NOMO-1 (cell line): ENCODE results near the gene F7.
A peak's percentile ranks its signal among the peaks of the same experiment; 100 is the strongest.
"Not testable (repeated sequence)": the region's sequence is repeated elsewhere in the genome, so short reads cannot be mapped to it uniquely, and the experiment has no call there.

Source experiments
- DNase-seq, 2 experiments: peaks; one replicate each; lab custom pipeline; 2025; ENCODE audit not compliant: unreplicated experiment in 2 of 2; lab: John Stamatoyannopoulos, UW

Gene F7

DNA sequence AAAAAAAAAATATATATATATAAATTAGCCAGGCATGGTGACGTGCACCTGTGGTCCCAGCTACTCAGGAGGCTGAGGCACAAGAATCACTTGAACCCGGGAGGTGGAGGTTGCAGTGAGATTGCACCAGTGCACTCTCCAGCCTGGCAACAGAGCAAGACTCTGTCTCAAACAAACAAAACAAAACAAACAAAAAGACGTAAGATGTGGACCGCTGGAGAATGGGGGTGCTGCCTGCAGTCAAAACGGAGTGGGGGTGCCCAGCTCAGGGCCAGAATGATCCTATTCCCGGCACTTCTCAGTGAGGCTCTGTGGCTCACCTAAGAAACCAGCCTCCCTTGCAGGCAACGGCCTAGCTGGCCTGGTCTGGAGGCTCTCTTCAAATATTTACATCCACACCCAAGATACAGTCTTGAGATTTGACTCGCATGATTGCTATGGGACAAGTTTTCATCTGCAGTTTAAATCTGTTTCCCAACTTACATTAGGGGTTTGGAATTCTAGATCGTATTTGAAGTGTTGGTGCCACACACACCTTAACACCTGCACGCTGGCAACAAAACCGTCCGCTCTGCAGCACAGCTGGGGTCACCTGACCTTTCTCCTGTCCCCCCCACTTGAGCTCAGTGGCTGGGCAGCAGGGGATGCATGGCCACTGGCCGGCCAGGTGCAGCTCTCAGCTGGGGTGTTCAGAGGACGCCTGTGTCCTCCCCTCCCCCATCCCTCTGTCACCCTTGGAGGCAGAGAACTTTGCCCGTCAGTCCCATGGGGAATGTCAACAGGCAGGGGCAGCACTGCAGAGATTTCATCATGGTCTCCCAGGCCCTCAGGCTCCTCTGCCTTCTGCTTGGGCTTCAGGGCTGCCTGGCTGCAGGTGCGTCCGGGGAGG lies at the start of gene F7:
TSS of gene F7 (plus strand) at position 760 of the 889 bp plus-strand sequence. CDS start at position 811, 51 bp downstream.
- no peak for DNase-seq

DNA sequence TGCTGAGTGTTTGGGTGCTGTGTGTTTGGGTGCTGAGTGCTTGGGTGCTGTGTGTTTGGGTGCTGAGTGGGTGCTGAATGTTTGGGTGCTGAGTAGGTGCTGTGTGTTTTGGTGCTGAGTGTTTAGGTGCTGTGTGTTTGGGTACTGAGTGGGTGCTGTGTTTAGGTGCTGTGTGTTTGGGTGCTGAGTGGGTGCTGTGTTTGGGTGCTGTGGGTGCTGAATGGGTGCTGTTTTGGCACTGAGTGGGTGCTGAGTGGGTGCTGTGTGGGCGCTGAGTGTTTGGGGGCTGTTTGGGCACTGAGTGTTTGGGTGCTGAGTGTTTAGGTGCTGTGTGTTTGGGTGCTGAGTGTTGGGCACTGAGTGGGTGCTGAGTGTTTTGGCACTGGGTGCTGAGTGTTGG lies 48.5 kb upstream of the F7 start:
- DNase-seq, result no peak

- not testable (repeated sequence) for DNase-seq
Measured at GRCh38 chr13:113057559-113057958, 48.0 kb upstream of the F7 start.

GRCh38 chr13:113058129-113058987 lies 47.2 kb upstream of the F7 start:
- no peak for DNase-seq

GRCh38 chr13:113058988-113059850 lies 46.4 kb upstream of the F7 start:
- no peak for DNase-seq

DNA sequence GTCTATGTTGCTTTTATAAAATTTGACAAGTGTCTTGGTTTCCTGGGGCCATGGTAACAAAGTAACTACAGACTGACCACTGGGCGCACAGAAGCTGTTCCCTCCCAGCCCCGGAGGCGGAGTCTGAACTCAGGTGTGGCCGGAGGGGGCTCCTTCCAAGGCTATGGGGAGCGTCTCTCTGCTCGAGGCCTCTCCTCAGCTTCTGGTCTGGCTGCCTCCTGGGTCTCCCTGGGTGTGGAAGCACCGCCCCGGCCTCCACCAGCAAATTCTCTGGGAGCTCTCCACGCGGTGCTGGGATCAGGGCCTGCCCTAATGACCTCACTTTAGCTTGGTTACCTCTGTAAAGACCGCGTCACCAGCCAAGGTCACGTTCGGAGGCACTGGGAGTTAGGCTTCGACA lies 45.7 kb upstream of the F7 start:
- no peak for DNase-seq

DNA sequence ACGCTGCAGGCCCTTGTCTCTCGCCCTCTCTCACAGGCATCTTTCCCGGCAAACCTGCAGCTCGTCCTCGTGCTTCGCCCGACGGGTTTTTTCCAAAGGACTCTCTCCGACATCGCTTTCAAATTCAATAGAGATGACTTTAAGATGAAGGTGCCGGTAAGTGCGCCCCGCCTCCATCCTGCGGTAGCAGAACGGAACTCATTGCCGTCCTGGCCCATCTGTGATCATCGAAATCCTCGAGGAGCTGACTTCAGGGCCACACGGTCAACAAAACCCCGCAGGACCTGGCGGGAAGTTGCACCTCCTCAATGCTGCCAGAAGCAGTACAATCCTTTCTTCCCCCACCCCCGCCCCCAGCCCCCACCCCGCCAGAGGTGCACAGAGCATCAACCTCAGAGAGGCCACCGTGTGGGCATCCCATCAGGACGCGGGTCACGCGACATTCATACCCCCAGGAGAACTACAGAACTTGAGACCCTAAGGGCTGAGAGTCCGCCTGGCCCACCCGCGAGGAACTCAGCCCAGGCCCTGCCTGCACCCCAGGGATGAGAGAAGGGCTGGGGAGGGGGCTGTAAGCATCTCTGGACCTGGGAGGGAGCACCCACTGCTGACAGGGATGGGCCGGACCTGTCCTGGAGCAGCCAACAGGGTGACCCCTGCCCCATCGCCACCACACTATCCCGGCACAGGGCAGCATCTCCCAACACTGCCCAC lies 44.9 kb upstream of the F7 start:
- no peak for DNase-seq

GRCh38 chr13:113061271-113061625 lies 44.3 kb upstream of the F7 start:
- DNase-seq, result no peak

- no peak for DNase-seq
Measured at GRCh38 chr13:113061796-113062425, 43.7 kb upstream of the F7 start.

- no peak for DNase-seq
Measured at GRCh38 chr13:113062691-113063090, 42.9 kb upstream of the F7 start.

- DNase-seq, result no peak
Measured at GRCh38 chr13:113063091-113063491, 42.5 kb upstream of the F7 start.

- DNase-seq, result no peak
Measured at GRCh38 chr13:113064000-113064533, 41.5 kb upstream of the F7 start.

GRCh38 chr13:113064534-113065405 lies 40.8 kb upstream of the F7 start:
- DNase-seq, result peak; percentile 21 to 55

GRCh38 chr13:113065406-113066141 lies 40.0 kb upstream of the F7 start:
- DNase-seq, result no peak

DNA sequence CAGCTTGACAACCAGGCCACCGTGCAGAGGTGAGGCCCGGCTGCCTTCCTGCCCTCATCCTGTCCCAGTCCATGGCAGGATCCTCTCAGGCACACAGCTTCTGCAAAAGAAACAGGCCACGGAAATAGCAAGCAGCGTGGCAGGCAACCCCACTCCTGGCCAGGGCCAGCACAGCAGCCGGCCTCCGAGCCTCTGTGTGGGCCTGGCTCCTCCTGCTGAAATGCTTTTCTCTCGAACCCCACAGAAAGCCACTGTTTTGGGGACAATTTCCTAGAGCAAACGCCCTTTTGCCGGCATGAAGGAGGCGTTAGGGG lies 39.5 kb upstream of the F7 start:
- no peak for DNase-seq

GRCh38 chr13:113066746-113067145 lies 38.8 kb upstream of the F7 start:
- no peak for DNase-seq

GRCh38 chr13:113069861-113070805 lies 35.5 kb upstream of the F7 start:
- DNase-seq, result no peak
